Stomach smooth muscle (tissue), 2 donors: Measurements from ENCODE around the gene ANKUB1.

Source experiments
- H3K27ac ChIP-seq: one replicate; pipeline ENCODE4 v1.7.0; 2013; ENCODE audit warnings: mild to moderate bottlenecking, low read length, inconsistent platforms
- H3K27me3 ChIP-seq, 2 donors: one replicate each; pipeline ENCODE4 v1.7.0; 2013; ENCODE audit warnings: low read length in 2 of 2; ENCODE audit not compliant: insufficient read depth in 2 of 2, control insufficient read depth in 1 of 2
- H3K36me3 ChIP-seq, 2 donors: one replicate each; pipeline ENCODE4 v1.7.0; 2013; ENCODE audit warnings: low read length in 2 of 2; ENCODE audit not compliant: control insufficient read depth in 2 of 2, insufficient read depth in 2 of 2
- H3K4me1 ChIP-seq: one replicate; pipeline ENCODE4 v1.7.0; 2013; ENCODE audit warnings: low read length; ENCODE audit not compliant: control insufficient read depth, insufficient read depth
- H3K4me3 ChIP-seq, 2 donors: one replicate each; pipeline ENCODE4 v1.7.0; 2013; ENCODE audit warnings: low read length in 2 of 2
- H3K9ac ChIP-seq, 2 donors: one replicate each; pipeline ENCODE4 v1.7.0; 2013; ENCODE audit warnings: low read length in 2 of 2, mild to moderate bottlenecking in 1 of 2
- H3K9me3 ChIP-seq, 2 donors: one replicate each; pipeline ENCODE4 v1.7.0; 2013; ENCODE audit warnings: low read length in 2 of 2; ENCODE audit not compliant: control insufficient read depth in 2 of 2
- donor health status: healthy.
- donor health status: Pancreatic carcinoma.

The ANKUB1 gene

GRCh38 chr3:149763565-149764195 is 28.7 kb downstream of the ANKUB1 start:
- Histone ChIP-seq H3K27ac (no peak overlapping the region), H3K27me3 (peaks cover 4 to 22% of the 10 kb centered on the region in 2 donors), H3K4me1 (no peaks in the 10 kb centered on the region), H3K9ac (no peak overlapping the region), H3K9me3 (no peaks in the 10 kb centered on the region), H3K4me3 (no peak overlapping the region), H3K36me3 (no peaks in the 10 kb centered on the region)

- Histone ChIP-seq H3K4me1 (peaks cover 4% of the 10 kb centered on the region), H3K27ac (no peak overlapping the region), H3K4me3 (no peak overlapping the region), H3K9me3 (no peaks in the 10 kb centered on the region), H3K27me3 (no peaks in the 10 kb centered on the region), H3K9ac (no peak overlapping the region), H3K36me3 (peaks cover 0 to under 1% of the 10 kb centered on the region in 2 donors)
These were observed 38.6 kb downstream of the ANKUB1 start for GRCh38 chr3:149753717-149754116.

GRCh38 chr3:149752788-149753136 is 39.6 kb downstream of the ANKUB1 start:
- H3K9ac ChIP-seq, result peak overlapping the region; percentile 81 to 90

GRCh38 chr3:149752051-149752787 is 40.1 kb downstream of the ANKUB1 start, which contains the start of gene COMMD2:
Gene COMMD2 (minus strand): TSS chr3:149752489. CDS start chr3:149752444, 45 bp downstream.
- Histone ChIP-seq H3K27ac (peak within 1 kb of the TSS; percentile 53), H3K4me3 (peak within 1 kb of the TSS; percentile 88 to 94), H3K27me3 (no peaks in the 10 kb centered on the region), H3K36me3 (peaks cover 8 to 13% of the 10 kb centered on the region in 2 donors), H3K9ac (peak within 1 kb of the TSS; percentile 81 to 90), H3K4me1 (peaks cover 4% of the 10 kb centered on the region), H3K9me3 (no peaks in the 10 kb centered on the region)

More at GRCh38 chr3:149752788-149753136, 39.6 kb downstream of the ANKUB1 start:
- H3K4me1 ChIP-seq, result peaks cover 4% of the 10 kb centered on the region
- peaks cover 4 to 10% of the 10 kb centered on the region in 2 donors for H3K36me3 ChIP-seq
- H3K9me3 ChIP-seq, result no peaks in the 10 kb centered on the region
- peak overlapping the region; percentile 18 for H3K27ac ChIP-seq
- peak overlapping the region; percentile 88 to 94 for H3K4me3 ChIP-seq
- H3K27me3 ChIP-seq, result no peaks in the 10 kb centered on the region

- Histone ChIP-seq H3K27ac (no peak overlapping the region), H3K27me3 (no peaks in the 10 kb centered on the region), H3K36me3 (peaks cover 11 to 19% of the 10 kb centered on the region in 2 donors), H3K4me1 (peaks cover 4% of the 10 kb centered on the region), H3K9me3 (no peaks in the 10 kb centered on the region), H3K4me3 (peak overlapping the region; percentile 88 to 94), H3K9ac (peak overlapping the region; percentile 58 to 81)
These were observed 40.8 kb downstream of the ANKUB1 start for GRCh38 chr3:149751551-149751950.

GRCh38 chr3:149744606-149745005 is 47.7 kb downstream of the ANKUB1 start:
- no peak overlapping the region for H3K4me3 ChIP-seq
- no peak overlapping the region for H3K27ac ChIP-seq
- H3K27me3 ChIP-seq, result no peaks in the 10 kb centered on the region
- no peaks in the 10 kb centered on the region for H3K9me3 ChIP-seq
- no peak overlapping the region for H3K9ac ChIP-seq
- H3K4me1 ChIP-seq, result no peaks in the 10 kb centered on the region
- peaks cover 20 to 44% of the 10 kb centered on the region in 2 donors for H3K36me3 ChIP-seq

GRCh38 chr3:149744151-149744550 is 48.2 kb downstream of the ANKUB1 start:
- H3K27ac ChIP-seq, result no peak overlapping the region
- H3K4me3 ChIP-seq, result no peak overlapping the region
- no peak overlapping the region for H3K9ac ChIP-seq
- no peaks in the 10 kb centered on the region for H3K4me1 ChIP-seq
- H3K36me3 ChIP-seq, result peaks cover 20 to 47% of the 10 kb centered on the region in 2 donors
- no peaks in the 10 kb centered on the region for H3K9me3 ChIP-seq
- H3K27me3 ChIP-seq, result no peaks in the 10 kb centered on the region

- Histone ChIP-seq H3K4me3 (no peak overlapping the region), H3K27ac (no peak overlapping the region), H3K27me3 (no peaks in the 10 kb centered on the region), H3K36me3 (peaks cover 2 to 19% of the 10 kb centered on the region in 2 donors), H3K9me3 (no peaks in the 10 kb centered on the region), H3K9ac (no peak overlapping the region), H3K4me1 (no peaks in the 10 kb centered on the region)
These were observed 53.0 kb downstream of the ANKUB1 start for GRCh38 chr3:149739396-149739795.

GRCh38 chr3:149738876-149739275 is 53.5 kb downstream of the ANKUB1 start:
- no peak overlapping the region for H3K27ac ChIP-seq
- H3K36me3 ChIP-seq, result peaks cover 2 to 16% of the 10 kb centered on the region in 2 donors
- H3K4me1 ChIP-seq, result no peaks in the 10 kb centered on the region

GRCh38 chr3:149736953-149737205 is 55.5 kb downstream of the ANKUB1 start:
- no peak overlapping the region for H3K4me3 ChIP-seq
- H3K27me3 ChIP-seq, result no peaks in the 10 kb centered on the region
- peaks cover 2 to 16% of the 10 kb centered on the region in 2 donors for H3K36me3 ChIP-seq
- H3K27ac ChIP-seq, result no peak overlapping the region
- no peaks in the 10 kb centered on the region for H3K9me3 ChIP-seq
- H3K9ac ChIP-seq, result no peak overlapping the region
- H3K4me1 ChIP-seq, result no peaks in the 10 kb centered on the region

More at GRCh38 chr3:149738876-149739275, 53.5 kb downstream of the ANKUB1 start:
- H3K4me3 ChIP-seq, result no peak overlapping the region
- no peak overlapping the region for H3K9ac ChIP-seq
- no peaks in the 10 kb centered on the region for H3K9me3 ChIP-seq
- no peaks in the 10 kb centered on the region for H3K27me3 ChIP-seq
